NCI-H1105 treated with DMSO at 0.1 percent for 48 hours (cell line): Measurements from ENCODE around the gene FBXL14.

Experiments
- DNase-seq: peaks from one replicate; lab custom pipeline; 2025; lab: John Stamatoyannopoulos, UW

The FBXL14 gene

DNA sequence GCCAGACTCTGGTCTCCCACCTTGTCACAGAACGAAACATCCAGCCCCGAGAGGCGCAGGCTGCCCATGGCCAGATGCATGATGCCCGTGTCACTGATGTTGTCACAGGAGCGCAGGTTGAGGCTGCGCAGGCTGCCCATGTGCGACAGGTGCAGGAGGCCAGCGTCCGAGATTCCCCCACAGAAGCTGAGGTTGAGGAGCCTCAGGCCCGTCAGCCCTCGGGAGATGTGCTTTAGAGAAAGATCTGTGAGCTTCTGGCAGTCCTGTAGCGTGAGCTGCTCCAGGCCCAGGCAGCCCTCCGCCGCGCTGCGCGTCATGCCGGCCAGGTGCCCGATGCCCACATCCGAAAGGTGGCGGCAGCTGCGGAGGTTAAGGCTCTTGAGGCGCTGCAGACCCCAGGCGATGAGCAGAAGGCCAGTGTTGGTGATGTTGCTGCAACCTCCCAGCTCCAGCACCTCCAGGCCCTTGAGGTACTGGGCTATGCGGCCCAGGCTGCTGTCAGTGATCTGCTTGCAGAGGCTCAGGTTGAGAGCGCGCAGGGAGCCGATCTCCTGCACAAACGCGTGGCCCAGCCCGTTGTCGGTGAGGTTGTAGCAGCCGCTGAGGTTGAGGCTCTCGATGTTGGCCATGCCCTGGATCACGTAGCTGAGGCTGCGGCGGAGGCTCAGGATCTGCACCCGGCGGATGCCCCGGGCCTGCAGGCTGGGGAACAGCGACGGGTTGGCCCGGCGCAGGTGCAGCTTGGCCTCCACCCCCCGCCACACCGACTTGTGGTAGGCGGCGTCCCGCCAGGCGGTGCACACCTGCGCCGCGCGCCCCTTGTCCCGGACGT, 991 bp downstream of the FBXL14 start:
- DNase-seq = peak; percentile 56

DNA sequence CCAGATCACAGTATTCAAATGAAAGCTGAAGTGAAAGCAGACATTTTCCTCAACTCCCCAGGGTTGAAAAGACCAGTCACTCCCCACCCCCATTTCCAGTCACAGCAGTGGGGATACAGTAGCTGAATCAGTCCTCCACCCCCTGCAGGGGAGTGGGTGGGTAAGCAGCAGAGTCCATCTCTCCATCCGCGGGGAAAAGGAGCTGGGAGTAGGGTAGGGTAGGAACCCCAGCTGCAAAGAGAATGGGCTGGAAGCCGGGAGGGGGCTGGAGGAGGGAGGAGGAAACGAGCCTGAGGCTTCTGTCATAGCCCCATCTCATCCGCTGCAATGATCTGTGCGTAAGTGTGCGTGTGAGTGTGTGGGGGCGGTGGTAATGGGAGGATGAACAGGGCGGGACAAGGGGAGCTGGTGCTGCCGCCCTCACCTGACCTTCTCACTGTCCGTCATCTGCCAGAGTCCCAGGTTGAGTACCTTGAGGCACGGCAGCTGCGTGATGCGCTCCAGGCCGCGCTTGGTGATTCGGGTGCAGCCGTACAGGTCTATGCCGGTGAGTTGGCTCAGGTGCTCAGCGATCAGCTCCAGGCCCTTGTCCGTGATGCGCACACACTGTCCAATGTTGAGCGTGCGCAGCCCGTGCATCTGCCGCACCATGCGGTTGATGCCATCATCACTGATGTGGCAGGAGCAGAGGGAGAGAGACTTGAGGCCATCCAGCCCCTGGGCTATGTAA, 1.8 kb downstream of the FBXL14 start:
- DNase-seq = peak; percentile 56

DNA sequence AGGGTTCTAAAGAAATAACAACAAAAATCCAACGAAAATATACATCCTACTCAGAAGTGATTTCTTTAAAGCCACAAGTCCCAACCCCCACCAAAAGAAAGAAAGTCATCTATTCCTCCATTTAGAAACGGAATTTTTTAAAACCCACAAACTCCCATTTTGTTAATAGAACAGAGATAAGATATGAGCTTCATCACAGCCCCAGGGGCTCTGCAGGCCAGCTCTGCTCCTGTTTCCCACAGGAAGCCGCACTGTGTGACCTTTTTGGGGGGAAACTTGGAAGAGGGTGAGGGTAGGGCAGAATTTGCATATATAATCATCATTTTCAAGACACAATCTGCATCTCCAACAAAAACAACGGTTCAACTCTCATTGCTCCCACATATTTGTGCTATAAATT, 2.8 kb downstream of the FBXL14 start:
- DNase-seq = no peak

DNA sequence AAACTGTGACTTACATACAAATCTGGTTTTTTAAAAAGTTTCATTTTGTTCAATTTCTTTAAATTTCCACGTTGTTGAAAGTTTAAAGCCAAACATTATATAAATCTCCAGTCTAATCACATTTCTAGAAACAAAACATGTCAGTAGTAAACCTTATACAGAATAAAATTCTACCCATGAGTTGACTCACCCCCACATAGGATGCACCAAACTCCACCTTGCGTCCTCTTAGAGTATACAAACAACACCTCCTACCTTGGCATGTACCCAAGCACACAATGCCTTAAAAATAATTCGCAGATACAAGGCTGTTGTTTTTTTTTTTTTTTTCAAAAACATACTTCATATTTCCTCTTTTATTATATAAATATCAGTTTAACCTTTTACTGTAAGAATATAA, 3.3 kb downstream of the FBXL14 start:
- peak; percentile 15 for DNase-seq

DNA sequence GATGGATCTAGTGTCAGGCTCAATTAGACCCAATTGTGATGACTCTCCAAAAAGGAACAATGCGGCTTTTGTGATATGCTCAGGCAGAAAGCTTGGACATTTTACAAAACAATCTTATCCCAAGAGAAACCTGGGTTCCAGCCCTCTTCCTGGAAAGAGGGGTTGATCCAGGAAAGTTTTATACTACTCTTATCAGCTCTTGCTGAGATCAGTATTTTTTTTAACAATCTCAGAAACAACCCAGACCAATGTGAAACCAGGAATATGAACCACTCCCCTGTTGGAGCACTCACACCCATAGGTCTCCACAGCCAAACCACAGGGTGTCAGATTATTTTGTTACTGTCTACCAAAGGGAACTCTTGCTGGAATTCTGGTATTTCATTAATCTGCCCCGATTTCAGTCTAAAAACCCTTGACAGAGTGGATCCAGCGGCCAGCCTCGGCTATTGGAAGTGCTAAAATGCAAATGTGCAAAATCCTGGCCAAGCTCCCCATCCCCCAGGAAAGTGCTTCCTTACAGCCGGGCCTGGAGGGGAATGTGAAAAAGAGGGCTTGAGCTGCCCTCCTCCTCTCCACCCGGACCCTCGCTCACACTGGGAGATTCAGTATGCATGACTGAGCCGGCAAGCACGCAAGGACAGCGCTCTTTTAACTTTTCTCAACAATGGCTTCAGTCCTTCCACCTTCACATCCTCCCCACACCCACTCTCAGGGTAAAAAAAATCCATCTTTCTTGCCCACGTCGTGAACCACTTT, 4.0 kb downstream of the FBXL14 start:
- DNase-seq = no peak

DNA sequence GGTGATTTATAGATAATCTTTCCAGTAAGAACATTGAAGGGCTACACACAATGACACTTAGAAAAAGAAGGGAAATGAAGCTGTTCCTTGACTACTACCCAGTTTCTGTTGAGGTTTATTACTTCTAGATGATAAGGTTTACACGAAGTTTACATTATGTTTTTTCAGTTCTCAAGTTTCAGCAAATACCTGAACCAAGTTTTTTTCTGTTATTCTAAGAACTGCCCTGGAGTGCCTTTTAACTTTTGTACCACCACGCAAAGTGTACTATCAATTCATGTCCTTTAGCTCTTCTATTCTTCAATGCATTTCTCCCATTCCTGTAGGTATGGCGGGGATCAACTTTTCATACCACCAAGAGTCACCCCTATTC, 5.8 kb downstream of the FBXL14 start:
- no peak for DNase-seq

DNA sequence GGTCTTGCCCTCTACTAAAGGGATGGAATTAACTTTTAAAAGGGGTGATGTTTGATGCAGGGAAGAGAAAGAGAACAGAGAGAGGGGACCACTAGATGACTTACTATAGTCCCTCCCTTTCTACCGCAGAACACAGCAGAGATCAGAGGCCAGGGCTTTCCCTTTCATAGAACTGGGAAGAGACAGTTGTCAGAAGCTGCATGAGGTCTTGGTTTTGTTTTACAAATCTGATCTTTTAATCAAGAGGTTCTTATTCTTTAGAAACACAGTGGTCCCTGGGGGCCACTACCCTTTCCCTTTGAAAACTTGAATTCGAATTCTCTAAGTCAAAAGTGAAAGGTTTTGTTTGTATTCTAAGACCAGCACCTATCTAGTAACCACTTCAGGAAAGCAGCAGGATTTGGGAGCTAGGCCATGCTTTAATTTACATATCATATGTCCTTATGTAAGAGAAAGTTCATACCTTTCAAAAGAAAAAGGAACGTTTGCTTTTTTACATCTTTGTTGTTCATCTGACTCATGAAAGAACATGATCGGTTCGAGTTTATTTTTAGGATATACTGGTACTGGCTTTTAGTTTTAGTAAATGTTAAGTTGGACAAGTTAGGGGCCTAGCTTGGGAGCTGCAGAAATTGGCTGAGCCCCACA, 6.3 kb downstream of the FBXL14 start:
- DNase-seq = no peak

DNA sequence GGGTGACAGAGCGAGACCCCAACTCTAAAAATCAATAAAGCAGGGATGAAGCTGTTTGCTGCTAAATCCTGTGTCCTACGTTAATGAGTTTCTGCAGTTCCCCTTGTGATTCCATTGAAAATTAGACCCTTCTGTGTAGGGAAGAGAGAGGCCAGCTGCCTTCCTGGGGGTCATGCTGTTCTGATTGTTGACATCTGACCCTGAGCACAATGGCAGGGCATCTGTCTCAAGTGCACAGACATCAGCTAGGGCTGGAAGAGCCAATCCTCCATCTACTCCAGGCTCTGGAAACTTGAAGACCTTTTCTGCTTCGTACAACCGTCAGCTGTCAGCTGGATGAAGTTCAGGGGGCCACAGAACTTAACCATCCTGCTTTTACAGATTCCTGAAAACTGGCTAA, 10.1 kb downstream of the FBXL14 start:
- no peak for DNase-seq

DNA sequence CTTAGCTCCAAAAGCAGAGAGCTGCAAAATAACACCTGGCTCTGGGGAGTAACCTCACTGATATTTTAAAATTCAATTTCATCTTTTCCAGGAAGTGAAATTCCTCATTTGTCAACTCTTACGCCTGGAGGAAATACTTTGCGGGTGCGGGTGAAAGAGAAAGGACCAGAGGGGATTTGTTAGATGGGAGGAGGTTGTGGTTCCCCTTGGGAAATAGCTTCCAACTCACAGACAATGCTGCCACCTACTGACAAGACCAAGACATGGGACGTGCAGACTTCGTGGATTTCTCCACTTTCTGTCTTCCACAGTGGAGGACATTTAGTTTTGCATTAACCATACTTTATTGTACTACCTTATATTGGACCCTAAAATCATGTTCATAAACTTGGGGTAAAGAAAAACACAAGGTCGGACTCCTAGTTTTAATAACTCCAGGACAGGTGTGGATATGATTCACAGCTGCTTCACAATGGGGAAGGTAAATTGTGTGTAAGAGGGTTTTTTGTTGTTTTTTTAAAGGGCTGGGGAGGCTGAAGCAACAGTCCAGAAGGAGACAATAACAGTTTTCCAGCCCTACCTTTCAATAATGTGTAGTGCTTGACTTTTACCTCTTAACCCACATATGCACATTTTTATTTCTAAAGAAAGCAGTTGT, 10.8 kb downstream of the FBXL14 start:
- peak; percentile 78 for DNase-seq

DNA sequence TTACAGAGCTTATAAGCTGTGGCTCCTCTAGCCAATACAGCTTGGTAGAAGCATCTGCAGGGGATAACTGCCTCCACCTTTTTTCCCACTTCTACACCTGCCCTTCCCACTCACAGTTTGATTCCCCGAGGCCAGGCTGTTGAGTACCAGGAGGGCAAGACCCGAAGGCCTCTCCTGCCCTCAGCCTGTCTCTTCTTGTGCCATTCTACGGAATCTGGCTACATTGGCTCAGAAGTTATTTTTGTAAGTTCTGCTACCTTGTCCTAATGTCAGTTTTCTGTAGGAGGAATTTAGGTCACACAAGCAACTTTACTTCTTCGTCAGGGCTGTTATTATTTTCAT, 11.7 kb downstream of the FBXL14 start:
- no peak for DNase-seq

DNA sequence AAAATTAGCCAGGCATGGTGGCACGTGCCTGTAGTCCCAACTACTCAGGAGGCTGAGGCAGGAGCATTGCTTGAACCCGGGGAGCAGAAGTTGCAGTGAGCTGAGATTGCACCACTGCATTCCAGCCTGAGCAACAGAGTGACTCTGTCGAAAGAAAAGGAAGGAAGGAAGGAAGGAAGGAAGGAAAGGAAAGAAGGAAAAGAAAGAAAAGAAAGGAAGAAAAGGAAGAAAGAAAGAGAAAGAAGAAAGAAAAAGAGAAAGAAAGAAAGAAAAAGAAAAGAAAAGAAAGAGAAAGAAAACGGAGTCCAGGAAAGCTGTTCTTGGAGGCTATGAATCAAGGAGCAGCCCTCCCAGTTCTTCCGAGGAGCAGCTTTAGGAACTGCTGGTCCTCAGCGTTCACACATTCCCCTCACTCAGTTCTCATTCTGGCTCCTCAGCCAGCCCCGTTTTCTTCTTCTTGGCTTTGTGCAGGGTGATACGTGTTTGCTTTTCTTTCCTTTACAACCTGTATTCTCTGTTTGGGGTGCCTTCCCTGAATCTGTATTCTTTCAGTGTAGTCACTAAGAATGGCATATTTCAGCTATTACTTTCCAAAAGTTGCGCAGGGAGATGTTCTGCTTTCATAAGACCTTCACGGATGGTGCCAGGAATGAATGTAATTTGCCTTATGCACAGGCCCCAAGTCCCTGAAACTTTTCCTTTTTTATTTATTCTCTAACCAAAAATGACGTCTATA, 12.2 kb downstream of the FBXL14 start:
- DNase-seq = no peak

DNA sequence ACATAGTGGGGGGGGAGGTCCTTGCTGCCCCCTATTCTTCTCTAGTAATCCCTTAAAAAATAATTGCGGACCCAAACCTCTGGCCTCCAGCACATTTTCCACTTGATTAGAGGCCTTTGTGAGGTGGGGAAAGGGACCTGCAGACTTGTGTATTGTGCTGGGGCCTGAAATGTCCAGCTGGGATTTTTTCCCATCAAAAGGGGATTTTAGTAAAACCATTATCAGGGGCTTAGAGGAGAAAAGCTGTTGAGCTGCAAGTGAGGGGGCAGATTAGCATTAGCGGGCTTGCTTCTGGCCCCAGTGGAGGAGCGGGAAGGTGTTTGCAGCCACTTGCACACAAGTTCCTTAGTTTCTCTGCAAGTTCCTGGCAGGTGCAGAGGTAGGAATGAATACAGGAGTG, 13.9 kb downstream of the FBXL14 start:
- DNase-seq = no peak

DNA sequence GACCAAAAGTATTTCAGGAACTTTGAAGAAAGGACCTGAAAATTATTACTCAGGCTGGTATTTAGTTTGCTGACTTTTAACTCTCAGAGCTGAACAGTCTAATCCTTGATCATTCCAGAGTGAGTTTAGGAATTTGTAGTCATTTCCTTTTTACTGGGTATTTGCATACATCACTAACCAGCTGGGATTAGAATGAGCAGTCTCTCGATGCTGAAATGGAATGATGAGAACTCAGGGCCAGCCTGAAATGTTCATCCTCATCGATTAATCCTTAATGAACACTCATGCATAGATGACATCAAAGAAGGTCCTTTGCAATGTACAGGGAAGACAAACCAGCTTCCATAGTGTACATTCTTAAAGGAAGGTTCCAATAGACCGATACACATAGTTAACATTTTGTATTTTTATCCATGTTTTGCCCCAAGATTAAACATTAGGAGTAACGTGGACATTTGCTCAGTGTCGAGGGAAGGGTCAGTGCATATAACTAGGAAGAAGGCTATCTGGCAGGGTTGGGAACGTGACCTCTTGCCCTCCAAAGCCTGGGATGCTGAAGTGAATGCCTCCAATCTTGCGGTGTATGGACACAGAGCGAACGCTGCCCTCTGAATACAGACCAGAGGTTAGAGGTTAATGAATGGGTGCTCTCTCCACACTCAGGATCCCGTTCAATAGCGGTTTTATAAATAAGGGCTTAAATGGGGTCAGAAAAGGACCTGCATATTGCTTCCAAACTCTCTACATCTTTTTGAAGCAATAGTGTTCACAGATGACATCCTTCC, 14.5 kb downstream of the FBXL14 start:
- DNase-seq = no peak

DNA sequence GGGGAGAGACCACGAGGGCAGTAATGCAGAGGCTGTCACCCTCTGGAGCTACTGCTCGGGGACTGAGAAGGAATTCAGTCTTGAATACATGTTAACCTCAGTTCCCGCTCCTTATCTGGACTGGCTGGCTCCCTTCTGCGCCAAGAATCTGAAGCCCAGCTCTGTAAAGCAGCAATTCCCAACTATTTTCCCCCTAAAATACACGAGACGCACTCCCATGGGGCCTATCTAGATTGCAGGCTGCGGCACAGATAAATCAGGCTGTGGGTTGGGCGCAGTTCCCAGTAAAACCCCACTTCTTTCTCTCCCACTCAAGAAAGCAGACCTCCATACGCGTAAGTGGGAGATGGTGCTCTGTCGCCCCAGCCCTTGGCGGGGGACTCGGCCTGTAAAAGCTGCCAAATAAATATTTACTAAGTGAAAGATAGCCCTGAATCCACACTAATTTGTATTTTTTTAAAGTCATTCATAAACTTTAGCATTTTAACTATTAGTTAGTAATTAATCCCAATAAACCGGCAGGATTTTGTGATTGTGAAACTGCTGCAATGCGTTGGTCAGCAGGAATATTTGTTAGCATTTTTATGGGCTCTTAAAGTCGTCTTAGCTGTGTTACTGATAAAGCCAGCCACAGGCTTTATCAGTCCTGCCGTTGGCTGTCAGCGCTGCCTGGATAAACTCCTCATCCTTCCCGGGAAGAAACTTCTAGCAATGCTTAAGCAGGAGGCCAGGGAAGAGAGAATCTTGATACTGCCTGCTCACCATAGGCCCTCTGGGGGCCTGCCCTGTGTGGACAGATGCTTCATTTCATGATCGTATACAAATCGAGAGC, 17.8 kb downstream of the FBXL14 start:
- DNase-seq = no peak

DNA sequence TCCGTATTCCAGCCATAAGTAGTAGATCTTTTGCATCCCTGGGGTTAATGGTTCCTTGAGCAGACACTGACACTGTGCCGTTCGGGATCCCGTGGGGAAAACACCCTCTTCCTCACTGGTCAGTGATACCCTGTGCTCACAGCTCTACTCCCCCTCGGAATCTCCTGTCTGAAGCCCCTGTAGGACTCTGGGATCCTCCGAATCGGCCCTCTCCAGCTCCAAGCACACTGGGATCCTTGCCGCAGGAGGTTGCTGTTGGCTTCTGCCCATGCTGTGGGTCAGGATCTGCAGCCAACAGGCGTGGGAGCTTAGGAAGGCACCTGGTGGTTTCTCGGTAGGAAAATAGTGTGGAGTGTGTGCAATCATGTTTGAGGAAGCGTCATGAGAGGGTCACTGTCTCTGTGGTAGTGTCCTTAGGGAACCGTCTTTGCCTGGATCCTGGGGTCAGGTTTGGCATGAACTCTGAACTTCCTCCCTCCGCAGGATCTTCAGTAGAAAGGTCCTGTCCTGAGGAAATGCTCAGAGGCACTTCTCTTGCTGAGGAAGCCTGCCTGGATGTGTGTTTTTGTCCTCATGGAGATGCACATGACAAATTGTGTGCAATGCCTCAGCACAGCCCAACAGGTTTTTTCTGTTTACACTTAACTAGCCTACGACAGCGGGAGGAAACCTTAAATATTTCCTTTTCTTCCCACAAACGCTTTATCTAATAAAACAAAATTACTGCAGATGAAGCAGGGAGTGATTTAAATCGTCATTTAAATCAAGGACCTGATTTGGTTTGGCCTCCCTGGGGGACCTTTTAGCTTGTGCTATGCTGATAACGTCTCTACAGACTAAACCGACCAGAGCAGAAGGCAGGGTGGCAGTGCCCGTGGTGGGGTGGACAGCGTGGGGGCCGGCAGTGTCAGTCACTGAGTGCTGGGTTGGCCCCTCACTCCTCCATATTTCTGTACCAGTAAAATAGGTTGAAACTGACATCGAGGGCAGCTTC, 18.7 kb downstream of the FBXL14 start:
- DNase-seq = no peak

DNA sequence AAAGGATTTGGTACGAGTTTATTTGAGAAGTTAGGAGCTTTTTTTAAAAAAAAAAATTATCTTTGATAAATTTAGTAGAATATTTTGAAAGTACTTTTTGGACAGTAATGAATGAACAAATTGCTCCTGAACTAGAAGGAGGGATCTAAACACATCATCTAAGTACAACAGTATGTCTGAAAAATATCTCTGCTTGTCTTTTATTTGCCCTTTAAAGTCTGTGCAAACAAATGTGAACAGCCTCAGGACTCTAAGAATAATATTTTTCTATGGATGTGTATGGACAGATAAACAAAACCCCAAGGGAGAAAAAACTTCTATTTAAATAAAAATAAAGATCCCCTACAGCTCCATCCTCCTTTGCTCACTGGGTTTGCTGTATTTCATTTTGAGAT, 19.5 kb downstream of the FBXL14 start:
- DNase-seq = no peak

DNA sequence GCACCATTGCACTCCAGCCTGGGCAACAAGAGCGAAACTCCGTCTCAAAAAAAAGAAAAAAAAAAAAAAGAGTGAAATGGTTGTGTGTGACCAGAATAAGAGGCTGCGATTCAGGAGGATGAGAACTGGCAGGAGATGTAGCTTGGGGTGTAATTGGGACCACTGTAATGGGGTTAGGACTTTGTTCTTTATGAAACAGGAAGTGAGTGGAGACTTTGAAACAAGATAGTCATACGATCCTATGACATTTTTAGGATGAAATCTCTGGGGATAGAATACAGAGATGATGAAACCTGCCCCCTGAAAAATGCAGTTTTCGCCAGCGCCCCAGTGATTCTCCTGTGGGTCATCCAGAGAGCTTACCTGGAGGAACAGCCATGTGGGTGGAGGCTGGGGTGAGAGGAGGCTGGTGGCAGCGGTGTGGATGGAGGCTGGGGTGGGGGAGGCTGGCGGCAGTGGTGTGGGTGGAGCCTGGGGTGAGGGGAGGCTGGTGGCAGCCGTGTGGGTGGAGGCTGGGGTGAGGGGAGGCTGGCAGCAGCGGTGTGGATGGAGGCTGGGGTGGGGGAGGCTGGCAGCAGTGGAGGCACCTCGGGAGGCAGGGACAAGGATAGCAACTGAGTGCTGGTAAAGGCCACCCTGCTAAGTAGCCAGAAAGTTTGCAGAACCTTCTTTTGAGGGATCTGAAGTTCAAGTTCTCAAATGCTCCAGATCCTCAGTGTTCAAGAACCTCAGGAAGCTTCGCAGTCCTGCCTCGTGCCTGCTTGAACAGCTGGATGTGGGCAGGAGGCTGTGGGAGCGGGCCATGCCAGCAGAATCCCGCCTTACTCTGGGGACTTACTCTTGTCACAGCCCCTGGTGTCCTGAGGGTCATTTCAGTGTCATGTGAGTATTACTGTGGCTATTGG, 20.2 kb downstream of the FBXL14 start:
- no peak for DNase-seq
